K562 (cell line): Measurements from ENCODE around the gene PAAF1. TPM values are rescaled to one million over a fixed set of nuclear protein-coding genes. Genes with fewer than 3 reads are reported as not detected.
A peak's percentile ranks its signal among the peaks of the same experiment; 100 is the strongest.

Experiments used
- ATAC-seq: fragments of 200-7000 bp; cut with Tn5 transposase; 3 replicates; pipeline ENCODE4 v1.9.1; 2020; ENCODE audit warnings: moderate library complexity
- BruUV-seq: library from RNA; stranded (reverse); fragments of 400-500 nt; replicated peaks from 2 replicates; lab custom pipeline; 2021; lab: Mats Ljungman, UMichigan
- CTCF ChIA-PET: fragments of 300-600 bp; formaldehyde crosslinking; extraction: SDS; loops from one replicate; lab custom pipeline; 2021; ENCODE audit warnings: low intra/inter-chr PET ratio; lab: Yijun Ruan, JAX
- POLR2A ChIA-PET: fragments of 300-600, 350-650 bp; sonication (Branson Sonifier 250); formaldehyde crosslinking; extraction: SDS; loops from one replicate; lab custom pipeline; 2021; ENCODE audit warnings: antibody characterized with exemption, inconsistent platforms; lab: Yijun Ruan, JAX
- DNase-seq, 4 experiments: peaks; one replicate each; pipeline versions ENCODE4 v3.0.0 to v3.0.0-alpha.2; 2011 to 2018; ENCODE audit warnings: low spot score in 3 of 4, mixed read lengths in 3 of 4; ENCODE audit errors: extremely low read depth in 1 of 4
- FAIRE-seq: peaks from 2 replicates; lab custom pipeline; 2011; peaks lifted over from hg19 to GRCh38; lab: Jason Lieb, UNC
- H2AFZ ChIP-seq: 2 replicates; pipeline ENCODE4 v1.6.0; 2011; ENCODE audit warnings: low read depth, low read length, control low read depth, inconsistent platforms
- H3K27ac ChIP-seq: fragments of 200-600 bp; 3 replicates; pipeline ENCODE4 v1.8.0; 2011; ENCODE audit warnings: low read depth, mild to moderate bottlenecking, control low read depth, inconsistent platforms, low read length, moderate library complexity, mixed read lengths; ENCODE audit errors: extremely low read depth
- H3K27me3 ChIP-seq, 2 experiments: fragments of 300-600 bp in 1 of 2; 2 replicates in 1 of 2; 3 replicates in 1 of 2; pipeline versions ENCODE4 v1.6.0 to v1.8.0; 2011; ENCODE audit warnings: inconsistent platforms in 2 of 2, low read length in 2 of 2, mild to moderate bottlenecking in 1 of 2, mixed read lengths in 1 of 2, moderate library complexity in 1 of 2; ENCODE audit not compliant: control insufficient read depth in 2 of 2, insufficient read depth in 2 of 2
- H3K36me3 ChIP-seq: fragments of 300-600 bp; 3 replicates; pipeline ENCODE4 v1.8.0; 2011; ENCODE audit warnings: mild to moderate bottlenecking, low read length, inconsistent platforms; ENCODE audit not compliant: control insufficient read depth, insufficient read depth
- H3K4me1 ChIP-seq, 2 experiments: fragments of 200-600 bp in 1 of 2; replicated peaks in 1 of 2; 2 replicates in 1 of 2; 3 replicates in 1 of 2; pipeline versions ENCODE4 v1.5.1 to v1.8.0; 2011; ENCODE audit warnings: inconsistent platforms in 2 of 2, low read length in 2 of 2, mild to moderate bottlenecking in 1 of 2, mixed read lengths in 1 of 2, moderate library complexity in 1 of 2; ENCODE audit not compliant: control insufficient read depth in 2 of 2, insufficient read depth in 2 of 2
- H3K4me2 ChIP-seq: 2 replicates; pipeline ENCODE4 v1.6.1; 2011; ENCODE audit warnings: low read length, control low read depth, inconsistent platforms, mixed read lengths; ENCODE audit not compliant: insufficient read depth
- H3K4me3 ChIP-seq: fragments of 200-600 bp; sonication (generic), shearing (Covaris generic); 2 replicates; pipeline ENCODE4 v1.5.1; 2016; ENCODE audit warnings: control low read depth, inconsistent platforms
- H3K79me2 ChIP-seq: fragments of 200-600 bp; 3 replicates; pipeline ENCODE4 v1.8.0; 2011; ENCODE audit warnings: low read length, inconsistent platforms; ENCODE audit not compliant: control insufficient read depth, insufficient read depth
- H3K9ac ChIP-seq, 2 experiments: 2 replicates each; pipeline versions ENCODE4 v1.6.0 to v1.6.1; 2011; ENCODE audit warnings: low read depth in 2 of 2, low read length in 2 of 2, control low read depth in 1 of 2, inconsistent platforms in 1 of 2, mild to moderate bottlenecking in 1 of 2, mixed read lengths in 1 of 2; ENCODE audit not compliant: insufficient read depth in 1 of 2
- H3K9me1 ChIP-seq: one replicate; pipeline ENCODE4 v1.6.0; 2011; ENCODE audit warnings: inconsistent platforms, mild to moderate bottlenecking, low read length, moderate library complexity; ENCODE audit not compliant: control insufficient read depth, insufficient read depth
- H3K9me3 ChIP-seq: replicated peaks from 2 replicates; pipeline ENCODE4 v1.5.1; 2011; ENCODE audit warnings: low read depth, low read length, inconsistent platforms; ENCODE audit not compliant: control insufficient read depth, insufficient read depth
- H4K20me1 ChIP-seq: replicated peaks from 2 replicates; pipeline ENCODE4 v1.6.1; 2011; ENCODE audit warnings: low read length, inconsistent platforms, mixed read lengths; ENCODE audit not compliant: control insufficient read depth, insufficient read depth
- BCL6 ChIP-seq: fragments of 250-450 bp; sonication (Bioruptor Pico); IDR thresholded peaks from 2 replicates; pipeline ENCODE4 v1.4.0; 2020
- DLX4 ChIP-seq: fragments of 250-450 bp; sonication (Bioruptor Pico); IDR thresholded peaks from 2 replicates; pipeline ENCODE4 v1.6.1; 2021; ENCODE audit warnings: mild to moderate bottlenecking
- EGR1 ChIP-seq: fragments of 450-650 bp; conservative IDR thresholded peaks from 2 replicates; pipeline ENCODE4 v1.6.1; 2017; ENCODE audit warnings: mild to moderate bottlenecking
- FIP1L1 ChIP-seq: fragments of 200-400 bp; formaldehyde crosslinking; IDR thresholded peaks from 2 replicates; pipeline ENCODE4 v1.6.1; 2018; ENCODE audit warnings: mild to moderate bottlenecking, low read depth, low read length; ENCODE audit not compliant: poor library complexity, severe bottlenecking
- HDAC3 ChIP-seq: fragments of 450-650 bp; IDR thresholded peaks from 2 replicates; pipeline ENCODE4 v1.6.1; 2018; ENCODE audit warnings: borderline replicate concordance, mild to moderate bottlenecking, moderate library complexity; ENCODE audit not compliant: partially characterized antibody
- HDAC8 ChIP-seq: fragments of 450-650 bp; IDR thresholded peaks from 2 replicates; pipeline ENCODE4 v1.6.1; 2016; ENCODE audit warnings: mild to moderate bottlenecking, missing genetic modification characterization, moderate library complexity, missing compliant biosample characterization
- HSF4 ChIP-seq: fragments of 250-450 bp; sonication (Bioruptor Pico); IDR thresholded peaks from 2 replicates; pipeline ENCODE4 v2.1.2; 2022; ENCODE audit warnings: mild to moderate bottlenecking, moderate library complexity, borderline replicate concordance
- KLF6 ChIP-seq: fragments of 250-450 bp; sonication (Bioruptor Pico); IDR thresholded peaks from 2 replicates; pipeline ENCODE4 v1.4.0; 2020; ENCODE audit warnings: mild to moderate bottlenecking, moderate library complexity, borderline replicate concordance
- NCOA2 ChIP-seq, 2 experiments: fragments of 450-650 bp; IDR thresholded peaks; 2 replicates each; pipeline ENCODE4 v1.6.1; 2018; ENCODE audit warnings: mild to moderate bottlenecking in 2 of 2, moderate library complexity in 1 of 2; ENCODE audit not compliant: partially characterized antibody in 2 of 2
- NFIC ChIP-seq: fragments of 450-650 bp; IDR thresholded peaks from 2 replicates; pipeline ENCODE4 v1.6.1; 2017; ENCODE audit warnings: mild to moderate bottlenecking, inconsistent platforms
- RBM15 ChIP-seq: fragments of 200-400 bp; formaldehyde crosslinking; IDR thresholded peaks from 2 replicates; pipeline ENCODE4 v1.6.1; 2018; ENCODE audit warnings: mild to moderate bottlenecking, low read length, moderate library complexity; ENCODE audit not compliant: insufficient read depth
- SOX6 ChIP-seq: fragments of 450-650 bp; IDR thresholded peaks from 2 replicates; pipeline ENCODE4 v1.6.1; 2014; ENCODE audit warnings: mild to moderate bottlenecking
- TAF1 ChIP-seq: IDR thresholded peaks from 2 replicates; pipeline ENCODE4 v1.6.1; 2011; ENCODE audit warnings: mild to moderate bottlenecking, low read length, moderate library complexity; ENCODE audit not compliant: insufficient read depth, control insufficient read depth, severe bottlenecking; ENCODE audit errors: extremely low read depth
- ZBTB8A ChIP-seq: fragments of 450-650 bp; IDR thresholded peaks from 2 replicates; pipeline ENCODE4 v1.6.1; 2018; ENCODE audit warnings: mild to moderate bottlenecking, moderate library complexity; ENCODE audit not compliant: partially characterized antibody
- ZNF124 ChIP-seq: sonication (generic); formaldehyde crosslinking; IDR thresholded peaks from 2 replicates; pipeline ENCODE4 v1.8.1; 2022; ENCODE audit warnings: missing genetic modification reagents
- ZNF263 ChIP-seq: sonication (generic); formaldehyde crosslinking; IDR thresholded peaks from 2 replicates; pipeline ENCODE4 v1.8.0; 2022; ENCODE audit warnings: mild to moderate bottlenecking, missing genetic modification reagents, borderline replicate concordance
- ZNF696 ChIP-seq: fragments of 250-450 bp; sonication (Bioruptor Pico); conservative IDR thresholded peaks from 2 replicates; pipeline ENCODE4 v1.4.0; 2020; ENCODE audit warnings: mild to moderate bottlenecking, moderate library complexity
- ZNF780A ChIP-seq: fragments of 250-450 bp; sonication (Bioruptor Pico); IDR thresholded peaks from 2 replicates; pipeline ENCODE4 v1.5.0; 2021; ENCODE audit warnings: mild to moderate bottlenecking
- WGBS: fragments of 100-300 bp; shearing (Covaris generic); methylation state at CpG from one replicate; pipeline ENCODE4 v1.1.6; 2016; ENCODE audit warnings: low coverage, mixed read lengths; ENCODE audit not compliant: insufficient coverage; ENCODE audit errors: missing lambda C conversion rate; 5-methylcytosine and 5-hydroxymethylcytosine counted together
- in situ Hi-C: fragments of 300-500 bp; cut with MboI; formaldehyde crosslinking; loops from 4 replicates; pipeline ENCODE4 v1.15.0; 2018; ENCODE audit warnings: inconsistent platforms, mixed read lengths
- intact Hi-C: fragments of 100-400 bp; cut with micrococcal nuclease; formaldehyde crosslinking; loops from 2 replicates; pipeline ENCODE4 v1.14.2; 2022
- polyA plus RNA-seq, 8 experiments: library from polyadenylated mRNA; depleted of rRNA in 4 of 8; stranded (reverse) in 5 of 8; unstranded in 3 of 8; fragments of >200 nt; fragmentation: Nextera tagmentation in 2 of 8; fragmentation: Illumina TruSeq in 1 of 8; extraction: Ambion mirVana in 2 of 8; extraction: Trizol in 1 of 8; gene quantifications; 2 replicates each; pipeline versions ENCODE4 v1.2.1 to v1.2.3, GENCODE V29; 2011 to 2014; ENCODE audit warnings: inconsistent platforms in 1 of 8, missing spikeins in 1 of 8
- total RNA-seq, 7 experiments: library from RNA; depleted of rRNA in 6 of 7; stranded (reverse); fragments of >200 nt in 6 of 7; fragmentation: Illumina TruSeq in 2 of 7; extraction: Trizol in 2 of 7; gene quantifications; 2 replicates each; pipeline versions ENCODE4 v1.2.1 to v1.2.3, GENCODE V29; 2011 to 2021; ENCODE audit warnings: low replicate concordance in 1 of 7

The PAAF1 gene
- total and polyA plus RNA-seq, 9 of the 15 experiments (the other 6 are each of a cell fraction or from before 2014, with no cell fraction given), result 13.5 to 78.6 (median 23.3) TPM

- ChIA-PET POLR2A (no interaction called here), CTCF (no interaction called here)
- H3K27me3 ChIP-seq, result no peaks in the 10 kb centered on the region; a peak in 1 of 5 replicates
- no peak overlapping the region for H3K4me3 ChIP-seq
- no peak for FAIRE-seq
- no peak overlapping the region for H3K4me2 ChIP-seq
- no peak overlapping the region for H3K27ac ChIP-seq
- intact Hi-C loops, result no loop called here
- no peaks in the 10 kb centered on the region for H3K79me2 ChIP-seq
- no peaks in the 10 kb centered on the region for H3K36me3 ChIP-seq
- ATAC-seq, result no peak
- no peak overlapping the region for H3K9ac ChIP-seq
- TF ChIP-seq EGR1 (no peak), BCL6 (no peak), NFIC (peak; percentile 80), ZNF696 (CRISPR knock-in tag) (no peak), ZBTB8A (no peak)
- no peaks in the 10 kb centered on the region for H3K9me1 ChIP-seq
- no peaks in the 10 kb centered on the region; a peak in 1 of 5 replicates for H3K4me1 ChIP-seq
- no peak for DNase-seq
- H4K20me1 ChIP-seq, result no peaks in the 10 kb centered on the region
- in situ Hi-C loops, result no loop called here
- no peak overlapping the region for H2AFZ ChIP-seq
- peaks cover 3% of the 10 kb centered on the region; the same call in 1 of the 2 replicates for H3K9me3 ChIP-seq
- 17% methylated on average over 6 of the region's 6 CpGs for WGBS
- BruUV-seq, result no TSS peak
These were observed 67.3 kb downstream of the PAAF1 start for GRCh38 chr11:73944085-73944484.

DNA sequence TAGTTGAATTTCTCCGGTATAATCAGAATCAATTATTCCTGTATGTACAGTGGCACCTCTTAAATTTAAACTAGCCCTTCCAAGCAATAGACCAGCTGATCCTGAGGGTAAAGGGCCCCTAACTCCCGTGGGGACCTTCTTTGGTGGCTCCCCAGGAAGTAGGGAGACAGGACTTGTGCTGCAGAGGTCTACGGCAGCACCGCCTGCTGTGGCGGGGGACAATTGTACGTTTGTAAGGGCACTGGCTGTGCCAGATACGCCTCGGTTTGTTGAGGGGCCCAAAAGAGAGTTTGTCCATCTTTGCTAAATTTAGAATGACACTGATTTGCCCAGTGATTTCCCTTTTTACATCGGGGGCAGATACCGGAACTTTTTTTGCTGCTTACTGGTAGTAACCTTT is 68.1 kb downstream of the PAAF1 start:
- Histone ChIP-seq H3K27me3 (no peaks in the 10 kb centered on the region; a peak in 1 of 5 replicates), H3K9me1 (no peaks in the 10 kb centered on the region), H3K4me1 (no peaks in the 10 kb centered on the region; a peak in 1 of 5 replicates), H2AFZ (no peak overlapping the region), H3K4me3 (no peak overlapping the region), H3K36me3 (no peaks in the 10 kb centered on the region), H3K27ac (no peak overlapping the region), H3K79me2 (no peaks in the 10 kb centered on the region), H3K9ac (no peak overlapping the region), H3K9me3 (peaks cover 3% of the 10 kb centered on the region; the same call in 1 of the 2 replicates), H3K4me2 (no peak overlapping the region), H4K20me1 (no peaks in the 10 kb centered on the region)
- in situ Hi-C loops, result no loop called here
- FAIRE-seq, result no peak
- intact Hi-C loops, result no loop called here
- ChIA-PET POLR2A (no interaction called here), CTCF (no interaction called here)
- no peak for ATAC-seq
- DNase-seq, result no peak
- WGBS, result 49% methylated on average over 9 of the region's 10 CpGs
- no TSS peak for BruUV-seq
- TF ChIP-seq HSF4 (CRISPR knock-in tag) (no peak), SOX6 (no peak), HDAC8 (tag) (no peak), RBM15 (no peak), HDAC3 (no peak), NCOA2 (IDR thresholded peaks at IDR 0.05; ENCODE audit: partially characterized antibody in 2 of 2) (no peak), ZNF124 (no peak), TAF1 (no peak), FIP1L1 (no peak), KLF6 (CRISPR knock-in tag) (no peak), DLX4 (CRISPR knock-in tag) (no peak), ZNF263 (no peak), ZNF780A (CRISPR knock-in tag) (no peak)
